Cardiac ventricle fibroblast (primary cell): ENCODE results near the gene PGM1. TPM values are rescaled to one million over a fixed set of nuclear protein-coding genes. Genes with fewer than 3 reads are reported as not detected.

Experiments
- total RNA-seq: library from RNA; depleted of rRNA; stranded (reverse); fragments of >200 nt; gene quantifications from 2 replicates; pipeline ENCODE4 v1.2.3, GENCODE V29; 2015

PGM1 gene
- total RNA-seq = 62.9 and 70.3 TPM in 2 replicates

DNA sequence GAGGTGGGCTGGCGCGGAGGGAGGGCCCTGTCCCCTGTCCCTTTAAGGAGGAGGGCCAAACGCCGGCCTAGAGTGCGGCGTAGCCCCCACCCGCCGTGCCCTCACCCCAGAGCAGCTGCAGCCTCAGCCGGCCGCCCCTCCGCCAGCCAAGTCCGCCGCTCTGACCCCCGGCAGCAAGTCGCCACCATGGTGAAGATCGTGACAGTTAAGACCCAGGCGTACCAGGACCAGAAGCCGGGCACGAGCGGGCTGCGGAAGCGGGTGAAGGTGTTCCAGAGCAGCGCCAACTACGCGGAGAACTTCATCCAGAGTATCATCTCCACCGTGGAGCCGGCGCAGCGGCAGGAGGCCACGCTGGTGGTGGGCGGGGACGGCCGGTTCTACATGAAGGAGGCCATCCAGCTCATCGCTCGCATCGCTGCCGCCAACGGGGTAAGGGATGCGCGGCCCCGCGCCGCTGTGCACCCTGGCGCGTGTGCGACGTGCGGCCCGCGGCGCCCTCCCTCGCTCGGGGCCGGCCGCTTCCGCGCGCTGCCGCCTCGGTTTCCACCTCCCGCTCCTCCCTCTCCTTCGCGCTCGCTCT lies at the start of gene PGM1:
PGM1 (plus strand) TSS at position 109 of the 583 bp plus-strand sequence; CDS start at position 187, 78 bp downstream.

Other genes starting within 250 kb of the PGM1 start
- 6.2 and 7.2 TPM in 2 replicates for gene ALG6, start 225.8 kb upstream of the PGM1 start, total RNA-seq
- gene ITGB3BP, start 70.2 kb upstream of the PGM1 start, total RNA-seq = 11.3 and 13.5 TPM in 2 replicates
- 4.4 and 6.7 TPM in 2 replicates for gene EFCAB7, start 69.9 kb upstream of the PGM1 start, total RNA-seq
- gene ROR1, start 180.6 kb downstream of the PGM1 start, total RNA-seq = 14.2 and 15.4 TPM in 2 replicates